Psoas muscle (tissue), 8 donors: ENCODE results near the gene FAM47B. TPM values are rescaled to one million over a fixed set of nuclear protein-coding genes. Genes with fewer than 3 reads are reported as not detected.

Experiments used
- ATAC-seq, 4 donors: fragments of 200-7000 bp; cut with Tn5 transposase; one replicate each; pipeline ENCODE4 v1.9.1; 2020; ENCODE audit warnings: moderate library complexity in 3 of 4, mild to moderate bottlenecking in 2 of 4
- DNase-seq, 2 donors: peaks; one replicate each; pipeline ENCODE4 v3.0.0-alpha.2; 2020
- H3K27ac ChIP-seq: fragments of 200-600 bp; one replicate; pipeline ENCODE4 v1.8.0; 2022
- H3K27me3 ChIP-seq, 3 donors: fragments of 200-600 bp in 1 of 3; one replicate each; pipeline versions ENCODE4 v1.6.1 to v1.8.0; 2013 to 2022; ENCODE audit warnings: low read length in 2 of 3, mild to moderate bottlenecking in 2 of 3, moderate library complexity in 1 of 3; ENCODE audit not compliant: insufficient read depth in 3 of 3
- H3K36me3 ChIP-seq, 2 donors: fragments of 200-600 bp in 1 of 2; one replicate each; pipeline versions ENCODE4 v1.6.1 to v1.8.0; 2013 to 2022; ENCODE audit warnings: low read depth in 1 of 2, mild to moderate bottlenecking in 1 of 2, moderate library complexity in 1 of 2; ENCODE audit not compliant: insufficient read depth in 1 of 2
- H3K4me1 ChIP-seq: fragments of 200-600 bp; one replicate; pipeline ENCODE4 v1.8.0; 2022
- H3K4me3 ChIP-seq: fragments of 200-600 bp; one replicate; pipeline ENCODE4 v1.8.0; 2022; ENCODE audit warnings: mild to moderate bottlenecking
- H3K9me3 ChIP-seq: fragments of 200-600 bp; one replicate; pipeline ENCODE4 v1.8.0; 2022
- WGBS, 3 donors: extraction: QIAGEN DNeasy Blood & Tissue Kit; methylation state at CpG; one replicate each; pipeline versions ENCODE4 v1.1.6 to v1.1.7; 2013; 5-methylcytosine and 5-hydroxymethylcytosine counted together
- intact Hi-C, 2 donors: fragments of 100-400 bp; cut with DNase I; formaldehyde crosslinking; loops; one replicate each; pipeline versions ENCODE4 v1.11.0 to v1.14.2; 2022
- polyA plus RNA-seq, 3 donors: library from polyadenylated mRNA; stranded (reverse); fragments of 200-250 nt; gene quantifications; one replicate each; pipeline ENCODE4 v1.2.3, GENCODE V29; 2013
- total RNA-seq, 4 donors: library from RNA; stranded (reverse); fragmentation: NEBNext Ultra II Directional in 2 of 4; extraction: Animal tissue kit (Norgen Biotek cat#: 25700) in 2 of 4; gene quantifications; one replicate each; pipeline versions ENCODE4 v1.2.1 to v1.2.4, GENCODE V29; 2021 to 2023
- TF ChIP-seq, protein P1 (sequence below): fragments of 200-600 bp; IDR thresholded peaks from one replicate; pipeline ENCODE4 v1.8.0; 2022; ENCODE audit warnings: antibody characterized with exemption
- donor health status: healthy with polysubstance abuse.
- donor health status: DM: no; HTN: no; CAD: no; lungs with moderate emphysema.
- donor health status: Bipolar disorder and iron deficiency.
- donor health status: healthy.
- donor health status: DM: yes; HTN: yes; CAD: no.
- donor health status: DM: no; HTN: no; CAD: no.
- donor health status: DM: no; HTN: no; CAD: no.
- donor health status: DM: yes; HTN: yes; CAD: no.

Gene FAM47B
- total and polyA plus RNA-seq, 7 donors, result not detected

DNA sequence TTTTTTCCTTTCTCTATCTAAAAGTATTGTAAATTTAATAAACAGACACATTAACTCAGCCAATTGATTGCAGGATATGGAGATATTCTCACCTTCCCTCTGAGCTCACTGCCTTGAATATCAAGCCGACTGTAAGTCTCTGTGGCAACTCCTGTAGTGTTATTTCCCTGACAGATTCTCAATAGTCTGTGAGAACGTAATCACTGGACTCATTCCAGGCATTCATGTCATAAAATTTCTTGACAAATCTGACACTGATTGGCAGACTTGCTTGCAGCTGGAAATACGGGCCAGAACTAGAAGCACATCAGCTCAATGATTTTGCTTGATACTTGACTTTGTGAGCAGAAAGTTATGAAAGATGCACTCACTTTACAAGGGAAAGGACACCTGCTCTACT, 29.6 kb downstream of the FAM47B start:
- WGBS, 3 donors, result 47 to 62% (median 62%) methylated on average over 3 of the region's 3 CpGs
- intact Hi-C loops, result no loop called here
- H3K27ac ChIP-seq, result no peak overlapping the region
- H3K36me3 ChIP-seq, result no peaks in the 10 kb centered on the region
- ATAC-seq (no peak), DNase-seq (no peak)
- TF ChIP-seq, protein P1, sequence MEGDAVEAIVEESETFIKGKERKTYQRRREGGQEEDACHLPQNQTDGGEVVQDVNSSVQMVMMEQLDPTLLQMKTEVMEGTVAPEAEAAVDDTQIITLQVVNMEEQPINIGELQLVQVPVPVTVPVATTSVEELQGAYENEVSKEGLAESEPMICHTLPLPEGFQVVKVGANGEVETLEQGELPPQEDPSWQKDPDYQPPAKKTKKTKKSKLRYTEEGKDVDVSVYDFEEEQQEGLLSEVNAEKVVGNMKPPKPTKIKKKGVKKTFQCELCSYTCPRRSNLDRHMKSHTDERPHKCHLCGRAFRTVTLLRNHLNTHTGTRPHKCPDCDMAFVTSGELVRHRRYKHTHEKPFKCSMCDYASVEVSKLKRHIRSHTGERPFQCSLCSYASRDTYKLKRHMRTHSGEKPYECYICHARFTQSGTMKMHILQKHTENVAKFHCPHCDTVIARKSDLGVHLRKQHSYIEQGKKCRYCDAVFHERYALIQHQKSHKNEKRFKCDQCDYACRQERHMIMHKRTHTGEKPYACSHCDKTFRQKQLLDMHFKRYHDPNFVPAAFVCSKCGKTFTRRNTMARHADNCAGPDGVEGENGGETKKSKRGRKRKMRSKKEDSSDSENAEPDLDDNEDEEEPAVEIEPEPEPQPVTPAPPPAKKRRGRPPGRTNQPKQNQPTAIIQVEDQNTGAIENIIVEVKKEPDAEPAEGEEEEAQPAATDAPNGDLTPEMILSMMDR, result no peak
- H3K4me1 ChIP-seq, result no peaks in the 10 kb centered on the region
- H3K9me3 ChIP-seq, result no peaks in the 10 kb centered on the region
- peaks cover 0 to 15% (median 0%) of the 10 kb centered on the region in 3 donors for H3K27me3 ChIP-seq
- no peak overlapping the region for H3K4me3 ChIP-seq

DNA sequence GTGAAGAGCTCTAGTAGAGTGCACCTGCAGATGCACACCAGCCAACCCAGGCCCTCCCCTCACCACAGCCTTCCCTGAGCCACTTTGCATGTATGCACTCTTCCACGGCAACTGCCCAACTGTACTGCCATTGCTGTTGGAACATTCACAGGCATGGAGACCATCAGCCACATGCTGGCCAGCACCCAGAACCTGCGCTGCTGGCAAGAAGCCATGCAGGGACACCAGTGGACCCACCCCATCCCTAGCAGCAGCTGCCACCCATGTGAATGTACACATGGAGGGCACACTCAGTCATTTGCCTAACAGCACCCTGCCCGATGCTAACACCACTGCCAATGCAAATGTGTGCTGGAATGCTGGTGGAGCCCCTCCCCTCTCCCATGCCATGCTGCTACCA, 35.6 kb downstream of the FAM47B start:
- TF ChIP-seq, protein P1, result no peak
- DNase-seq (no peak), ATAC-seq (no peak)
- H3K4me3 ChIP-seq, result no peak overlapping the region
- no peaks in the 10 kb centered on the region for H3K4me1 ChIP-seq
- peaks cover 0 to 20% (median 0%) of the 10 kb centered on the region in 3 donors for H3K27me3 ChIP-seq
- peaks cover 11% of the 10 kb centered on the region for H3K9me3 ChIP-seq
- no peaks in the 10 kb centered on the region for H3K36me3 ChIP-seq
- 75 to 83% (median 79%) methylated on average over 3 of the region's 3 CpGs for WGBS, 3 donors
- intact Hi-C loops, result no loop called here
- no peak overlapping the region for H3K27ac ChIP-seq

DNA sequence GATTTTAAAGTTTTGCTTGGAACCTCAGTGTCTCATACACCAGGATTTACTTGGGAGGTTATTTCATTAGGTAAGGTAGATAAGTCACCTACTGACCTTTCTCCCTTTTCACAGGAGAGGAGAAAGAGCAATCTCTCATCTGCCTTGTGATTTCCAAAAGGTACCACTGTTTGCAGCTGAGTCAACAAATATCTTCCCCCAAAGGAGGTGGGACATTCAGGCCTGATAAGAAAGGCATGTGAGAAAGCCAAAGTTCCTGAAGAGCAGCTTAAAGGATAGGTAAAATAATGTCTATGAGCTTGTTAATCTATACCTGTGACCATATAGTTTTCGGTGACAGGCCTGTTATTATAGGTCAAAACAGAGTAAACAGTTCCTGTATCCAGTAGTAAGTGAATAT, 45.0 kb downstream of the FAM47B start:
- H3K27me3 ChIP-seq, result no peaks in the 10 kb centered on the region
- peaks cover 11% of the 10 kb centered on the region for H3K9me3 ChIP-seq
- no peak overlapping the region for H3K4me3 ChIP-seq
- WGBS, 3 donors, result 86 to 92% (median 89%) methylated on average over 1 of the region's 1 CpG
- TF ChIP-seq, protein P1, result no peak
- H3K4me1 ChIP-seq, result no peaks in the 10 kb centered on the region
- no peak for ATAC-seq
- no peak overlapping the region for H3K27ac ChIP-seq
- intact Hi-C loops, result no loop called here
- no peak for DNase-seq
- no peaks in the 10 kb centered on the region for H3K36me3 ChIP-seq
